Peyer's patch (tissue), 4 donors: ENCODE measurements around the gene INPP5J. TPM values are rescaled to one million over a fixed set of nuclear protein-coding genes. Genes with fewer than 3 reads are reported as not detected.

ENCODE experiments used
- DNase-seq, 3 donors: peaks; one replicate each; pipeline ENCODE4 v3.0.0-alpha.2; 2017 to 2019
- H3K27ac ChIP-seq, 4 donors: fragments of 200-600 bp; sonication (generic); one replicate each; pipeline ENCODE4 v1.5.1; 2016 to 2019
- H3K27me3 ChIP-seq, 2 donors: fragments of 200-600 bp; sonication (generic); one replicate each; pipeline ENCODE4 v1.5.1; 2019
- H3K36me3 ChIP-seq, 3 donors: fragments of 200-600 bp; sonication (generic); one replicate each; pipeline ENCODE4 v1.5.1; 2016 to 2019
- H3K4me1 ChIP-seq, 4 donors: fragments of 200-600 bp; sonication (generic); one replicate each; pipeline ENCODE4 v1.5.1; 2016 to 2019
- H3K4me3 ChIP-seq, 4 donors: fragments of 200-600 bp; sonication (generic); 1 replicate in 3 of 4; 2 replicates in 1 of 4; pipeline ENCODE4 v1.5.1; 2016 to 2019; ENCODE audit warnings: mild to moderate bottlenecking in 1 of 4
- H3K9me3 ChIP-seq, 4 donors: fragments of 200-600 bp; sonication (generic); one replicate each; pipeline ENCODE4 v1.5.1; 2016 to 2019; ENCODE audit warnings: mild to moderate bottlenecking in 1 of 4
- POLR2A ChIP-seq, 2 donors: fragments of 450-650 bp; IDR thresholded peaks; one replicate each; pipeline ENCODE4 v1.5.1; 2017; ENCODE audit warnings: antibody characterized with exemption in 2 of 2, mild to moderate bottlenecking in 2 of 2, moderate library complexity in 2 of 2
- total RNA-seq, 4 donors: library from RNA; depleted of rRNA; stranded (reverse); fragments of >200 nt; gene quantifications; one replicate each; pipeline ENCODE4 v1.1.0, GENCODE V29; 2016
- TF ChIP-seq, protein P1 (sequence below), 6 experiments: fragments of 450-650 bp in 4 of 6; fragments of 200-600 bp in 2 of 6; sonication (generic) in 1 of 6; IDR thresholded peaks; one replicate each; pipeline ENCODE4 v1.5.1; 2017 to 2019; ENCODE audit warnings: antibody characterized with exemption in 6 of 6, mild to moderate bottlenecking in 3 of 6, moderate library complexity in 1 of 6

INPP5J gene
- total RNA-seq, 4 donors from 2014 or later: 18.2 to 203 (median 156) TPM

DNA sequence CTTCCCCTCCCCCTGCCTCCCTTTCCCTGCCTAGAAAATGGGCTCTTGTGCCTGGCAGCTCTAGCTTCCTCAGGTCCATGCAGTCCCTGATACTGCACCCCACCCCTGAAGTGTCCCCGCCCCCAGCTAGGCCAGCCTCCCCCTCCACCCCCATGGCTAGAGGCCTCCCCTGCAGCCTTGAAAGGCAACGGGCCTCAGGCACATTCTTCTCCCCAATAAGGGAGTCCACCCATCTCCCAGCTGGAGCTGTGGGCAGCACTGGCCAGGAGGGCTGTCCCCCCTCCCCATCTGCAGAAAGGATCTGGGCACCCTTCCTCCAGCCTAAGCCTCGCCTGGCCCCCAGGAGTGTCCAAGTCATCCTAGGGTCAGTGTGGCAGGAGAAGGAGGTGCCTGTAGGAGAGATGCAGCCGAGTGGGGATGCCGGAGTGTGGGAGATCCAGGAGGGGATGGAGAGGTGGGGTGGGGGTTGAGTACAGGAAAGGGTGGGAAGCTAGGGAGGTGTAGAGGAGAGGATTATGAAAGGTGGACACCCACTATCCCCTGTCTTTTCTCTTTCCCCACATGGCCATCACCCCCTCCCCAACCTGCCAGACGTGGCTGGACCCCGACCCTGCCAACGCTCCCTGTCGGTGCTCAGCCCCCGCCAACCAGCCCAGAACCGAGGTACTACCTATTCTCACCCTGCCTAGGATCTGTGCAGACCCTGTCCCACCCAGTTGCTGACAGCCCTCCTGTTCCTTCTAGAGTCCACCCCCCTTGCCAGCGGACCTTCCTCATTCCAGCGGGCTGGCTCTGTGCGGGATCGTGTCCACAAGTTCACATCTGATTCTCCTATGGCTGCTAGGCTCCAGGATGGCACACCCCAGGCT, 32.3 kb upstream of the INPP5J start:
- no peaks in the 10 kb centered on the region for H3K9me3 ChIP-seq
- DNase-seq: no peak
- no peaks in the 10 kb centered on the region for H3K27me3 ChIP-seq
- H3K36me3 ChIP-seq: peaks cover 0 to 75% (median 0%) of the 10 kb centered on the region in 3 donors
- H3K4me1 ChIP-seq: peaks cover 0 to 29% (median 8%) of the 10 kb centered on the region in 4 donors
- TF ChIP-seq POLR2A (IDR thresholded peaks at IDR 0.05): no peak
- TF ChIP-seq, protein P1, sequence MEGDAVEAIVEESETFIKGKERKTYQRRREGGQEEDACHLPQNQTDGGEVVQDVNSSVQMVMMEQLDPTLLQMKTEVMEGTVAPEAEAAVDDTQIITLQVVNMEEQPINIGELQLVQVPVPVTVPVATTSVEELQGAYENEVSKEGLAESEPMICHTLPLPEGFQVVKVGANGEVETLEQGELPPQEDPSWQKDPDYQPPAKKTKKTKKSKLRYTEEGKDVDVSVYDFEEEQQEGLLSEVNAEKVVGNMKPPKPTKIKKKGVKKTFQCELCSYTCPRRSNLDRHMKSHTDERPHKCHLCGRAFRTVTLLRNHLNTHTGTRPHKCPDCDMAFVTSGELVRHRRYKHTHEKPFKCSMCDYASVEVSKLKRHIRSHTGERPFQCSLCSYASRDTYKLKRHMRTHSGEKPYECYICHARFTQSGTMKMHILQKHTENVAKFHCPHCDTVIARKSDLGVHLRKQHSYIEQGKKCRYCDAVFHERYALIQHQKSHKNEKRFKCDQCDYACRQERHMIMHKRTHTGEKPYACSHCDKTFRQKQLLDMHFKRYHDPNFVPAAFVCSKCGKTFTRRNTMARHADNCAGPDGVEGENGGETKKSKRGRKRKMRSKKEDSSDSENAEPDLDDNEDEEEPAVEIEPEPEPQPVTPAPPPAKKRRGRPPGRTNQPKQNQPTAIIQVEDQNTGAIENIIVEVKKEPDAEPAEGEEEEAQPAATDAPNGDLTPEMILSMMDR (IDR thresholded peaks at IDR 0.05): no peak
- peak overlapping the region in 1 of 4 donors; percentile 36 for H3K4me3 ChIP-seq
- peak overlapping the region; percentile 30 to 65 (median 62) for H3K27ac ChIP-seq

DNA sequence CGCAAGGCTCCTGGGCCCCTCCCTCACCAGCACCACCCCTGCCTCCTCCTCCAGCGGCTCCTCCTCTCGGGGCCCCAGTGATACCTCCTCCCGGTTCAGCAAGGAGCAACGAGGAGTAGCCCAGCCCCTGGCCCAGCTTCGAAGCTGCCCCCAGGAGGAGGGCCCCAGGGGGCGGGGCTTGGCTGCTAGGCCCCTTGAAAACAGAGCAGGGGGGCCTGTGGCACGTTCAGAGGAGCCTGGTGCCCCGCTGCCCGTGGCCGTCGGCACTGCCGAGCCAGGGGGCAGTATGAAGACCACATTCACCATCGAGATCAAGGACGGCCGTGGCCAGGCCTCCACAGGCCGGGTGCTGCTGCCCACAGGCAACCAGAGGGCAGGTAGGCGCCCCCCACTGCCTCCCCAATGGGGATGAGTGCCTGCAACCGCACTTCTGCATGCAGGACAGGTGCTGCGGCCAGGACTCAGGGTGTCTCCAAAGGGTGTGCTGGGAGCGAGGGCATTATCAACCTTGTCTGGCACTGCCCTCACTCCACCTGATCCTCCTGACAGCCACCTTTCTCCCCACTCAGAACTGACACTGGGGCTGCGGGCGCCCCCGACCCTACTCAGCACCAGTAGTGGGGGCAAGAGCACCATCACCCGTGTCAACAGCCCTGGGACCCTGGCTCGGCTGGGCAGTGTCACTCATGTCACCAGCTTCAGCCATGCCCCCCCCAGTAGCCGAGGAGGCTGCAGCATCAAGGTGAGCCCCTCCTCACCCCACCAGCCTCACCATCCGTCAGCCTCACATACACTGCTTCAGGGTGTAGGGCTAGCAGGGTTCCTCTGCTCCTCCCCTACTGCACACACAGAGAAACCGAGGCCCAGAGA, 31.4 kb upstream of the INPP5J start:
- H3K9me3 ChIP-seq: no peaks in the 10 kb centered on the region
- DNase-seq: peak in 1 of 3 donors; percentile 46
- H3K27me3 ChIP-seq: no peaks in the 10 kb centered on the region
- H3K4me3 ChIP-seq: peak overlapping the region in 1 of 4 donors; percentile 36
- no peak for TF ChIP-seq POLR2A (IDR thresholded peaks at IDR 0.05)
- TF ChIP-seq, protein P1 (IDR thresholded peaks at IDR 0.05): no peak
- H3K36me3 ChIP-seq: peaks cover 0 to 83% (median 0%) of the 10 kb centered on the region in 3 donors
- peaks cover 0 to 20% (median 8%) of the 10 kb centered on the region in 4 donors for H3K4me1 ChIP-seq
- peak overlapping the region in 3 of 4 donors; percentile 62 to 65 (median 62) for H3K27ac ChIP-seq

DNA sequence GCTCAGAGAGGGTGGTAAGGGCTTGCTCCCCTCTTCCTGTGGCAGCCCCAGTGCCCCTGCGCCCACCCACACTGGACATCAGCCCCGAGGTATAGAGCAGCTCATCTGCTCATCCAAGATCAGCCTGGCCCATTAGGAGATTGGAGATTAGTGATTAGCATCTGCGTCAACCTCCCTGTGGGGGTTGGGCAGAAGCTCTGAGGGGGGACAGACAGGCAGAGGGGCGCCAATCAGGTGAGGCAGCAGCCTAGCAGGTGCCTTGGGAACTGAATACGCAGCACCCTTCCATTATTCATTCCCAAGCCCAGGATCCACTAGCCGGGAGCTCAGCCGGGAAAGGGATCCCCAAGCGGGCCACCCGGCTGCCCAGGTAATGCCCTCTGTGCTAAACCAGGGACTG, 30.6 kb upstream of the INPP5J start:
- H3K4me1 ChIP-seq: peaks cover 0 to 16% (median 6%) of the 10 kb centered on the region in 4 donors
- no peak for TF ChIP-seq POLR2A (IDR thresholded peaks at IDR 0.05)
- TF ChIP-seq, protein P1 (IDR thresholded peaks at IDR 0.05): no peak
- H3K27me3 ChIP-seq: no peaks in the 10 kb centered on the region
- peak overlapping the region in 2 of 4 donors; percentile 62 to 65 for H3K27ac ChIP-seq
- no peaks in the 10 kb centered on the region for H3K9me3 ChIP-seq
- peak overlapping the region in 1 of 4 donors; percentile 36 for H3K4me3 ChIP-seq
- H3K36me3 ChIP-seq: peaks cover 0 to 91% (median 0%) of the 10 kb centered on the region in 3 donors
- DNase-seq: no peak

DNA sequence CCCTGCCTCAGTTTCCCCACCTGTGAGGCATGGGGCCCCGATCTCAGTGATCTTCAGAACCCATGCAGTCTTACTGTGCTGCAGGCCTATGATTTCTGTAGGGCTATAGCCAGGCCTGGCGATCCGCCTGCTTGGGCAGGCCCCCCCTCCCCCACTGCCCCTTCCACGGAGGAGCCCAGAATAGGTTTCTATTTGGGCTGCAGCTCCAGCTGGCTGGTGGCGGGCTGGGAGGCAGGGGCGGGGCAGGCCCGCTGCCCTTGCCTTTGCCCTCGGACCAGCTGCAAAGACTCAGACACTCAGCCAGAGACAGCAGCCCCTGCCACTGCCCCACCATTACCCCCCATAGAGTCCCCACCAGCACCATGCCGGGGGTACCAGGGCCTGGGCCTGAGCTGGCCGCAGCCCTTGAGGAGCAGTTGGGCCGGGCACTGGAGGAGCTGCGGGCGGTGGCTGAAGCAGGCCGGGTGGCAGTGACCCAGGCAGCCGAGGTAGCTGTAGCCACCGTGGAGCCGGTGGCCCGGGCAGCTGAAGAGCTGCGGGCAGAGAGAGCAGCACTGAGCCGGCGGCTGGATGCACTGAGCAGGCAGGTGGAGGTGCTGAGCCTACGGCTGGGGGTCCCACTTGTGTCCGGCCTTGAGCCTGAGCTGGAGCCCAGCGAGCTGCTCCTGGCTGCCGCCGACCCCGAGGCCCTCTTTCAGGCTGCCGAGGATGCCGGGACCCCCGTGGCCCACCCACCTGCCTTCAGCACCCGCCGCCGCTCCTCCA, 29.5 kb upstream of the INPP5J start:
- Histone ChIP-seq H3K36me3 (peaks cover 0 to 90% (median 0%) of the 10 kb centered on the region in 3 donors), H3K9me3 (no peaks in the 10 kb centered on the region), H3K4me3 (peak overlapping the region in 1 of 4 donors; percentile 36), H3K27me3 (no peaks in the 10 kb centered on the region), H3K4me1 (peaks cover 0 to 18% (median 8%) of the 10 kb centered on the region in 4 donors), H3K27ac (peak overlapping the region in 2 of 4 donors; percentile 62 to 65)
- no peak for DNase-seq
- TF ChIP-seq POLR2A (IDR thresholded peaks at IDR 0.05): no peak
- TF ChIP-seq, protein P1 (IDR thresholded peaks at IDR 0.05): no peak
